C4-2B (cell line): ENCODE measurements around the gene IFT52.

Source experiments
- H3K27ac ChIP-seq: fragments of 450-650 bp; 2 replicates; pipeline ENCODE4 v1.5.1; 2017
- CTCF ChIP-seq: fragments of 450-650 bp; conservative IDR thresholded peaks from 2 replicates; pipeline ENCODE4 v1.5.1; 2017; ENCODE audit warnings: mild to moderate bottlenecking
- ZFX ChIP-seq: fragments of 450-650 bp; IDR thresholded peaks from 2 replicates; pipeline ENCODE4 v1.6.1; 2017

The IFT52 gene

GRCh38 chr20:43567477-43567876 lies 23.3 kb upstream of the IFT52 start:
- TF ChIP-seq ZFX (no peak), CTCF (no peak)
- H3K27ac ChIP-seq: no peak overlapping the region

- H3K27ac ChIP-seq: no peak overlapping the region
- TF ChIP-seq CTCF: no peak
Measured at GRCh38 chr20:43568706-43569105, 22.0 kb upstream of the IFT52 start.

- no peak overlapping the region for H3K27ac ChIP-seq
- TF ChIP-seq CTCF: no peak
- no peak for TF ChIP-seq ZFX
Measured at GRCh38 chr20:43569282-43569681, 21.5 kb upstream of the IFT52 start.

GRCh38 chr20:43570496-43570895 lies 20.2 kb upstream of the IFT52 start:
- no peak for TF ChIP-seq CTCF
- TF ChIP-seq ZFX: no peak
- no peak overlapping the region for H3K27ac ChIP-seq

GRCh38 chr20:43571310-43571709 lies 19.4 kb upstream of the IFT52 start:
- TF ChIP-seq CTCF: no peak
- TF ChIP-seq ZFX: no peak
- H3K27ac ChIP-seq: no peak overlapping the region

- no peak overlapping the region for H3K27ac ChIP-seq
- TF ChIP-seq CTCF (no peak), ZFX (no peak)
Measured at GRCh38 chr20:43571771-43572170, 19.0 kb upstream of the IFT52 start.

GRCh38 chr20:43572891-43573290 lies 17.8 kb upstream of the IFT52 start:
- H3K27ac ChIP-seq: no peak overlapping the region
- TF ChIP-seq ZFX (no peak), CTCF (no peak)
